Inferior parietal cortex (tissue), 1 donor: ENCODE results near the gene MED9.
"Not testable (repeated sequence)": the region's sequence is repeated elsewhere in the genome, so short reads cannot be mapped to it uniquely, and the experiment has no call there.

Source experiments
- DNase-seq: peaks from one replicate; pipeline ENCODE4 v3.0.0-alpha.2; 2016; ENCODE audit errors: extremely low spot score

MED9 gene

DNA sequence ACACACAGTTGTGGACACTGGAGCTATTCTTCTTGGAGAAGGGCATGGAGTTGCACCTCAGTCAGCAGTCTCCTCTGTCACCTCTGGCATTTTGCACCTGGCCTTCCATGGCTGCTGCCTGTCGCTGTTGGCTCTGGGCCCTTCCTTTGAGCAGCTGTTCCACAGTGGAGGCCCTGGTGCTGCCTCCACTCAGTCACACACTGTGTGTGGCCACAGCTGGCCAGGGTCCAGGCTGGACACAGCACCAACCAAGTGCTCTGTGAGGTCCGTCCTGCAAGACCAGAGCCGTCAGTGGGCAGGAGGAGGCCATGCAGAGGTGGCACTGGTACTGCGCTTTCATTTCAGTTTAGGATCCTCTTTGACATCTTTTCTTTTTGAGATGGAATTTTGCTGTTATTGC lies 21.6 kb upstream of the MED9 start:
- no peak for DNase-seq

- no peak for DNase-seq
Measured at GRCh38 chr17:17456251-17456650, 20.5 kb upstream of the MED9 start.

DNA sequence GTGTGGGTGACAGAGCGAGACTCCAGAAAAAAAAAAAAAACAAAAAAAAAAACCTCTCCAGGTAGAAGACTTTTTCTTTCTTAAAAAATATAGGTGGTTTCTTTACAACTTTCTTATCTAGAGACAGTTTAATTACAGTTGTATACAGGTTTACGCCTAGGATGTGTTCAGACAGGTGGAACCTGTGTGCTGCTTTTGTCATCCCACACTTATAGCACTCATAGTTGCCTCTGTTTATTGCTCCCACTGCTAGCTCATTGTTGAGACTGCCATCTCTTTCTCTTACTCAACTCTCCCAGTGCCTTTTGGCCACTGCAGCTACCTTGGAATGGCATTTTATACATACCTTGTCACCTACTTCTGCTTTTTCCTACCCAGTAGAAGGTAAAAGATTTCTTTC lies 19.1 kb upstream of the MED9 start:
- DNase-seq: no peak

DNA sequence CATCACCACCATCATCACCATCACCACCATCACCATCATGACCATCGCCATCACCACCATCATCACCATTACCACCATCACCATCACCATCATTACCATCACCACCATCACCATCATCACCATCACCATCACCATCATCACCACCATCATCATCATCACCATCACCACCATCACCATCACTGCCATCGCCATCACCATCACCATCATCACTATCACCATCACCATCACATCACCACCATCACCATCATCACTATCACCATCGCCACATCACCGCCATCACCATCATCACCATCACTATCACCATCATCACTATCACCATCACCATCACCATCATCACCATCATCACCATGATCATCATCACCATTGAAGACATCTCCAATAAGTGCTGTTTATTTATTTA lies 16.8 kb upstream of the MED9 start:
- no peak for DNase-seq

DNA sequence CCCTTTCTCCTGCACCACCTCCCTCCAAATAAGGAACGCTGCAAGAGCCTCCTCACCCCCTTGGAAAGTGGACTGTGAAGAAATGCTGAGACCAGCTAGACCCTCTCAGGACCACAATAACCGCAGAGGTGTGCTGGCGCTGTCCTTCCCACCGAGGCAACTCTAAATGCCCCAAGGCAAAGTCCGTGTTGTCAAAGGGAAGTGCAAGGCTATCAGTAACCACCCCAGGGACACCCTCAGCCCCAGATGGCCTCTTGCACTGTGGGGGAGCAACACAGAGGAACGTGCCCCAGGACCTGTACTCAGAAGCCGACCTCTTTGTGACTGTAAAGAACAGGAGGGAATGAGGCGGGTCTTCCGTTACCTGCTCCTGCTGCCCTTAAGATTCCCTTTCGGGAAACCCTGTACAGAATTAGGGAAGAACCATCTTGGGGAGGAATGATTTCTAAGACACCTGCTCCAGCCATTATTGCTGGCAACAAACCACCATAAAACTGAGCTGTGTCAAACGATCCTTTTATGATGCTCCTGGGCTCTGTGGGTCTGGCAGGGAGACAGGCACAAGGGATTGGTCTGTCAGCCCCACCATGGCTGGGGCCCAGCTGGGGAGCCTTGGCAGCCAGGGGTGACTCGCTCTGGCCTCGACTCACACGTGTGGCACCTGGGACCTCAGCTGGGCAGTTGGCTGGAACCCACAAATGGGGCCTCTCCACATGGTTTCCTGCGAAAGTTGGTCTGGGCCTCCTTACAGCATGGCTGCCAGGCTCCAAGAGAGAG lies 14.6 kb upstream of the MED9 start:
- DNase-seq: no peak

GRCh38 chr17:17463821-17464220 lies 13.0 kb upstream of the MED9 start:
- no peak for DNase-seq

DNA sequence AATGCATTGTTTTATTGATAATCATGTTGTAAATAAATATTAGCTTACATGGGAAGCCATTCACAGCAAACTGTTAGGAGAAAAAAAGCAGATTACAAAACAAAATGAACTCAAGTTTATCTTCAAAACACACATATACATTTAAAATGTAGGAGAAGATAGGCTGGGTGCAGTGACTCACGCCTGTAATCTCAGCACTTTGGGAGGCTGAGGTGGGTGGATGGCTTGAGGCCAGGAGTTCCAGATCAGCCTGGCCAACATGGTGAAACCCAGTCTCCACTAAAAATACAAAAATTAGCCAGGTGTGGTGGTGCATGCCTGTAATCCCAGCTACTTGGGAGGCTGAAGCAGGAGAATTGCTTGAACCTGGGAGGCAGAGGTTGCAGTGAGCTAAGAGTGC lies 10.9 kb upstream of the MED9 start:
- not testable (repeated sequence) for DNase-seq

DNA sequence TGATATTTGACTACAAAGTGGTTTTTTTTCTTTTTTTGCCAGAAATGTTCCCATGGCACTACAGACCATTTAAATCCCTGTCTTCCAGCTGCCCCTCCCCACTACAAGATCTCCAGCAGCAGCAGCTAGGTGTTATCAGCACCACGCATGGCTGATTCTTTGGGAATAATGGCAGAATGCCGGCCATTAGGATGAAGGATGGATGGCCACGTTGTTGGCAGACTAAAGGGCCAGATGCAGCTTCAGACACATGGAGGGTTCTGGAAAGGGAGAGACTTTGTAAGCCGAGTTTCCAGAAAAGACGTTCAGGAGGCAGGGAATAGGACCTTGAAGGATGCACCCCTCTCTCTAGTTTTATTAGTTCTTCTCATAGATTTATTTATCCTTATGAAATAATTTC lies 10.3 kb upstream of the MED9 start:
- no peak for DNase-seq

DNA sequence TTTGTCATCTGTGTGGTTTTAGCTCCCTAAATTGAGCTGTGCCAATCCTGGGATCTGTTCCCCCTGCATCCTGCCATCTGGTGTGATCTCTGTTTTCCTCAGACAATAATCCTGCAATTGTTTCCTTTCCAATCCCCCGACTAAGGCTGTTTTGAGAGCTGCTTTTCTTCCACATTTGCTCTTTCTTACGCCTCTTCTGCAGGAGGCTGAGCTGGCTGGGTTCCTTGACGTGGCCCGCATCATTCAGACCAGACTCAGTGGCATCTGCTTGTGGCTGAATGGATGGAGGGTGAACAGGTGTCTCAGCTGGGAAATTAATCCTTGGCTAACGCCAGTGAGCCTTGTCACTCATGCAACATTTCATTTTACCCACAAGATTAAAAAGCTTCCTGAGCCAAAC lies 9.8 kb upstream of the MED9 start:
- no peak for DNase-seq

DNA sequence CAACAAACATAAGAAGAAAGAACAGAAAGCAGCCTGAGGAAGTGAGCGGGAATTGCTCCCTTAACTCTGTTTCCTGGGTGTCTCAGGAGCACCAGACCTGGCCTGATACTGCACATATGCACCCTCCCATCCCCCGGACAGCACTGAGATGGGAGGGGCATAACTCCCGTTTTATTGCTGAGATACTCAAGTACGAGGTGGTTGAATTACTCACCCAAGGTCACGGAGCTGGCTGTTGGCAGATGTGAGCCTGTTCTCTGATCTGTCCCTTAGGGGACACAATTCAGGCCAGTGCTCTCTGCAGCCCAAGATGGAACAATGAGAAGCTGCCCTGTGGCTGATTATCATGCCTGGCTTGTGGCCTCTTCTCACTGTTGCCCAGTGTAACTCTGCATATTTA lies 9.1 kb upstream of the MED9 start:
- DNase-seq: no peak

- no peak for DNase-seq
Measured at GRCh38 chr17:17468217-17469010, 8.4 kb upstream of the MED9 start.

- no peak for DNase-seq
Measured at GRCh38 chr17:17469358-17469757, 7.4 kb upstream of the MED9 start.

- DNase-seq: no peak
Measured at GRCh38 chr17:17469996-17470395, 6.8 kb upstream of the MED9 start.

GRCh38 chr17:17472333-17472920 lies 4.4 kb upstream of the MED9 start:
- DNase-seq: no peak

GRCh38 chr17:17474341-17474740 lies 2.5 kb upstream of the MED9 start:
- no peak for DNase-seq

DNA sequence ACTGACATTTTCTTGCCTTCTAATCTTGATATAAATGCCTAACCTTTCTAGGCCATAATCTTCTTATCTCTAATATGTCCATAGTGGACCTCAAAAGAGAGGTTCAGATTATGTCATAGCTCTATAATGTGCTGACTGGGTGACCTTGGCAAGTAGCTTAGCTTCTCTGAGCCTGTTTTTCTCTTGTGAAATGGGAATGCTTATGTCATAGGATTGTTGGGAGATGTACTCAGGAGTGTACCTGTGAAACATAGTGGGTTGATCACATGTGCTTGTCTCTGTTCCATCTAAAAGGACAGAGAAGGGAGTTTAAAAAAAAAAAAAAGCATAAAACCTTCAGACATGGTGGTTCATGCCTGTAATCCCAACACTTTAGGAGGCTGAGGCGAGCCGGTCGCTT lies 2.4 kb downstream of the MED9 start:
- no peak for DNase-seq

DNA sequence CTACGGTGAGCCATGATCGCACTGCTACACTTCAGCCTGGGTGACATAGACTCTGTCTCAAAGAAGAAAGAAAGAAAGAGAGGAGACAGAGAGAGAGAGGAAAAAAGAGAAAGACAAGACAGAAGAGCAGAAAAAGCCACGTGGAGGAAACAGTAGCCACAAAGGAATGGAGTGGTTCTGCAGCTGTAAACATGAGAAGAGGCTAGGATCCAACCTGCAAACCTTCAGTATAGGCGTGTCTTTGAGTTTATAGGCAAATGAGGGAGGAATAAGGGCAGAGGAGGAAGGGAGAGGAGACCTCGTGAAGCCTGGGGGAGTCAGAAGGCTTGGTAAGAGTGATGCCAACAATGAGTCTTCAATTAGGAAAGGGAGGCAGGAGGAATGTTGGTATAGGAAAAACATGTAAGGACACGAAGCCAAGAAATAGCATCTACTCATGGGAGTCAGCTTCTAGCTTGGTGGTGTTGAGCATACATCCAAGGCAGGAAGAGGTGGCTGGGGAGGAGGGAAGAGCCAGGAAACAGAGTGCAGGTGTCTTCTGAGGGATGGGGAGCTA lies 3.9 kb downstream of the MED9 start:
- DNase-seq: no peak

- no peak for DNase-seq
Measured at GRCh38 chr17:17481860-17482259, 5.1 kb downstream of the MED9 start.

DNA sequence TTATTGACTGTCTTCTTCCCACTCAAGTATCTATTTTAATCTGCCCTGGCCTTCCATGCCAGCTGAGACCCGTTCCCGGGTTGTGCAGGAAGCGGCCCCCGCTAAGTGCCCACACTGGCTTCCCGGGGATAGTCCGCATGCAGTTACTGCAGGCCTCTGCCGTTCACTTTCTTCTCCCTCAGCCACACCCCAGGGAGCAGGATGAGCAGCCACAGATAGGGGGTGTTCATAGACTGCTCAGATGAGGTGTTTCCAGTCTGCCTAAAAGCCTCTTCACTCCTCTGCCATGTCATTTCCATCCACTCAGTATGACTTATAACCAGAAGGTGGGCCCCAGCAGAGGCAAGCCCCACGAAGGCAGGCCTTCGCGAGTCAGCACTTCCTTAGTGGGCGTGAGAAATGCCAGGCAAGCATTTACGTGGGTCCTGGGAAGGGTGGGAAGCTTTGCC lies 7.7 kb downstream of the MED9 start:
- DNase-seq: no peak

- no peak for DNase-seq
Measured at GRCh38 chr17:17485420-17485819, 8.6 kb downstream of the MED9 start.

GRCh38 chr17:17486416-17486815 lies 9.6 kb downstream of the MED9 start:
- DNase-seq: not testable (repeated sequence)

GRCh38 chr17:17487998-17488397 lies 11.2 kb downstream of the MED9 start:
- DNase-seq: no peak
